Right cardiac atrium (tissue), 5 donors: ENCODE measurements around the gene SMIM23. TPM values are rescaled to one million over a fixed set of nuclear protein-coding genes. Genes with fewer than 3 reads are reported as not detected.

ENCODE experiments used
- ATAC-seq, 2 donors: fragments of 200-7000 bp; cut with Tn5 transposase; one replicate each; pipeline versions ENCODE4 v1.8.0 to v1.9.1; 2020; ENCODE audit warnings: moderate library complexity in 2 of 2, mild to moderate bottlenecking in 1 of 2
- DNase-seq, 3 donors: peaks; one replicate each; pipeline ENCODE4 v3.0.0-alpha.2; 2020
- H3K27ac ChIP-seq: one replicate; pipeline ENCODE4 v1.5.1; 2013; ENCODE audit warnings: mild to moderate bottlenecking, low read length, control low read depth, moderate library complexity
- H3K27me3 ChIP-seq: one replicate; pipeline ENCODE4 v1.6.1; 2013; ENCODE audit not compliant: control insufficient read depth, insufficient read depth
- H3K4me1 ChIP-seq: one replicate; pipeline ENCODE4 v1.6.1; 2013; ENCODE audit warnings: low read length; ENCODE audit not compliant: control insufficient read depth, insufficient read depth
- H3K4me3 ChIP-seq: one replicate; pipeline ENCODE4 v1.5.1; 2013; ENCODE audit warnings: low read length, control low read depth
- H3K9me3 ChIP-seq: one replicate; pipeline ENCODE4 v1.6.1; 2013; ENCODE audit warnings: low read length; ENCODE audit not compliant: control insufficient read depth
- WGBS: extraction: QIAGEN DNeasy Blood & Tissue Kit; methylation state at CpG from one replicate; pipeline ENCODE4 v1.1.7; 2013; 5-methylcytosine and 5-hydroxymethylcytosine counted together
- intact Hi-C, 4 donors: fragments of 100-400 bp; cut with DNase I; formaldehyde crosslinking; loops; one replicate each; pipeline versions ENCODE4 v1.11.0 to v1.14.0; 2022 to 2023
- polyA plus RNA-seq: library from polyadenylated mRNA; stranded (reverse); fragments of 200-250 nt; gene quantifications from one replicate; pipeline ENCODE4 v1.2.3, GENCODE V29; 2013
- total RNA-seq, 4 donors: library from RNA; stranded (reverse); fragmentation: NEBNext Ultra II Directional; extraction: Animal tissue kit (Norgen Biotek cat#: 25700); gene quantifications; one replicate each; pipeline ENCODE4 v1.2.1, GENCODE V29; 2021
- donor health status: healthy with polysubstance abuse.
- donor health status: DM: no; HTN: yes; CAD: no.
- donor health status: DM: no; HTN: no; CAD: no.
- donor health status: DM: no; HTN: yes; CAD: no; lungs with severe emphysema.
- donor health status: DM: yes; HTN: yes; CAD: no.

The SMIM23 gene
- total and polyA plus RNA-seq, 5 donors, result not detected

- Histone ChIP-seq H3K9me3 (no peaks in the 10 kb centered on the region), H3K27ac (no peak overlapping the region), H3K27me3 (no peaks in the 10 kb centered on the region), H3K4me3 (no peak overlapping the region), H3K4me1 (no peaks in the 10 kb centered on the region)
- DNase-seq (no peak), ATAC-seq (no peak)
- intact Hi-C loops, result no loop called here
- 60% methylated on average over 1 of the region's 1 CpG for WGBS
Observed at GRCh38 chr5:171816666-171817065, 31.0 kb downstream of the SMIM23 start.

GRCh38 chr5:171820561-171820960 is 34.9 kb downstream of the SMIM23 start:
- Histone ChIP-seq H3K27ac (no peak overlapping the region), H3K4me3 (no peak overlapping the region), H3K9me3 (no peaks in the 10 kb centered on the region), H3K4me1 (no peaks in the 10 kb centered on the region), H3K27me3 (no peaks in the 10 kb centered on the region)
- 94% methylated on average over 11 of the region's 11 CpGs for WGBS
- intact Hi-C loops, result no loop called here
- no peak for DNase-seq
- ATAC-seq, result no peak

GRCh38 chr5:171821286-171821685 is 35.7 kb downstream of the SMIM23 start:
- Histone ChIP-seq H3K27me3 (no peaks in the 10 kb centered on the region), H3K27ac (no peak overlapping the region), H3K9me3 (no peaks in the 10 kb centered on the region), H3K4me3 (no peak overlapping the region), H3K4me1 (no peaks in the 10 kb centered on the region)
- 72% methylated on average over 4 of the region's 4 CpGs for WGBS
- no peak for DNase-seq
- intact Hi-C loops, result no loop called here
- ATAC-seq, result no peak

GRCh38 chr5:171823269-171823668 is 37.7 kb downstream of the SMIM23 start:
- DNase-seq (no peak), ATAC-seq (no peak)
- Histone ChIP-seq H3K4me3 (no peak overlapping the region), H3K9me3 (no peaks in the 10 kb centered on the region), H3K27ac (no peak overlapping the region), H3K27me3 (no peaks in the 10 kb centered on the region), H3K4me1 (no peaks in the 10 kb centered on the region)
- WGBS, result 82% methylated on average over 5 of the region's 5 CpGs
- intact Hi-C loops, result no loop called here

- no peak for ATAC-seq
- 93% methylated on average over 3 of the region's 3 CpGs for WGBS
Observed at GRCh38 chr5:171825051-171825450, 39.4 kb downstream of the SMIM23 start.

GRCh38 chr5:171826132-171826531 is 40.5 kb downstream of the SMIM23 start:
- H3K9me3 ChIP-seq, result no peaks in the 10 kb centered on the region
- no peaks in the 10 kb centered on the region for H3K27me3 ChIP-seq
- intact Hi-C loops, result no loop called here

More at GRCh38 chr5:171825051-171825450, 39.4 kb downstream of the SMIM23 start:
- DNase-seq, result no peak
- H3K4me3 ChIP-seq, result no peak overlapping the region
- no peaks in the 10 kb centered on the region for H3K27me3 ChIP-seq
- H3K9me3 ChIP-seq, result no peaks in the 10 kb centered on the region
- no peak overlapping the region for H3K27ac ChIP-seq
- intact Hi-C loops, result no loop called here
- no peaks in the 10 kb centered on the region for H3K4me1 ChIP-seq

GRCh38 chr5:171827162-171827561 is 41.5 kb downstream of the SMIM23 start:
- Histone ChIP-seq H3K9me3 (no peaks in the 10 kb centered on the region), H3K4me1 (no peaks in the 10 kb centered on the region), H3K4me3 (no peak overlapping the region), H3K27ac (no peak overlapping the region), H3K27me3 (no peaks in the 10 kb centered on the region)
- DNase-seq (no peak), ATAC-seq (no peak)
- 96% methylated on average over 9 of the region's 9 CpGs for WGBS
- intact Hi-C loops, result no loop called here

More at GRCh38 chr5:171826132-171826531, 40.5 kb downstream of the SMIM23 start:
- H3K4me3 ChIP-seq, result no peak overlapping the region
- no peaks in the 10 kb centered on the region for H3K4me1 ChIP-seq
- DNase-seq (no peak), ATAC-seq (no peak)
- no peak overlapping the region for H3K27ac ChIP-seq
- WGBS, result 75% methylated on average over 5 of the region's 5 CpGs

GRCh38 chr5:171830686-171831085 is 45.1 kb downstream of the SMIM23 start:
- 89% methylated on average over 1 of the region's 1 CpG for WGBS
- no peak for ATAC-seq
- no peaks in the 10 kb centered on the region for H3K4me1 ChIP-seq
- H3K27ac ChIP-seq, result no peak overlapping the region
- no peaks in the 10 kb centered on the region for H3K27me3 ChIP-seq
- no peaks in the 10 kb centered on the region for H3K9me3 ChIP-seq
- DNase-seq, result no peak
- intact Hi-C loops, result no loop called here
- no peak overlapping the region for H3K4me3 ChIP-seq

- 59% methylated on average over 2 of the region's 2 CpGs for WGBS
- DNase-seq (no peak), ATAC-seq (no peak)
- no peaks in the 10 kb centered on the region for H3K9me3 ChIP-seq
- H3K27me3 ChIP-seq, result no peaks in the 10 kb centered on the region
- H3K4me1 ChIP-seq, result no peaks in the 10 kb centered on the region
- intact Hi-C loops, result no loop called here
- H3K4me3 ChIP-seq, result no peak overlapping the region
- no peak overlapping the region for H3K27ac ChIP-seq
Observed at GRCh38 chr5:171832775-171833174, 47.2 kb downstream of the SMIM23 start.

GRCh38 chr5:171834461-171834860 is 48.8 kb downstream of the SMIM23 start:
- no peaks in the 10 kb centered on the region for H3K9me3 ChIP-seq
- H3K27me3 ChIP-seq, result no peaks in the 10 kb centered on the region
- DNase-seq, result no peak
- H3K4me3 ChIP-seq, result no peak overlapping the region
- H3K27ac ChIP-seq, result no peak overlapping the region
- no peak for ATAC-seq
- 87% methylated on average over 2 of the region's 2 CpGs for WGBS
- H3K4me1 ChIP-seq, result no peaks in the 10 kb centered on the region
- intact Hi-C loops, result no loop called here

- ATAC-seq (no peak), DNase-seq (no peak)
- Histone ChIP-seq H3K4me1 (no peaks in the 10 kb centered on the region), H3K9me3 (no peaks in the 10 kb centered on the region), H3K27me3 (no peaks in the 10 kb centered on the region), H3K4me3 (no peak overlapping the region), H3K27ac (no peak overlapping the region)
- 84% methylated on average over 7 of the region's 7 CpGs for WGBS
- intact Hi-C loops, result no loop called here
Observed at GRCh38 chr5:171835066-171835465, 49.4 kb downstream of the SMIM23 start.

GRCh38 chr5:171837522-171837921 is 51.9 kb downstream of the SMIM23 start:
- no peaks in the 10 kb centered on the region for H3K4me1 ChIP-seq
- intact Hi-C loops, result no loop called here
- no peak overlapping the region for H3K4me3 ChIP-seq
- H3K27ac ChIP-seq, result no peak overlapping the region
- no peaks in the 10 kb centered on the region for H3K9me3 ChIP-seq
- ATAC-seq (no peak), DNase-seq (no peak)
- no peaks in the 10 kb centered on the region for H3K27me3 ChIP-seq
